HFF-Myc (cell line): Measurements from ENCODE around the gene IL2RA.

Experiments used
- DNase-seq: peaks from one replicate; pipeline ENCODE4 v3.0.0-alpha.2; 2011; ENCODE audit warnings: low read depth; ENCODE audit errors: extremely low read depth
- H3K4me3 ChIP-seq: replicated peaks from 2 replicates; pipeline ENCODE4 v1.5.1; 2011; ENCODE audit warnings: low read depth, mild to moderate bottlenecking, control low read depth, low read length
- CTCF ChIP-seq: IDR thresholded peaks from 2 replicates; pipeline ENCODE4 v1.5.1; 2012; ENCODE audit warnings: mild to moderate bottlenecking, low read depth, low read length, control low read depth; ENCODE audit errors: missing control alignments

IL2RA gene

DNA sequence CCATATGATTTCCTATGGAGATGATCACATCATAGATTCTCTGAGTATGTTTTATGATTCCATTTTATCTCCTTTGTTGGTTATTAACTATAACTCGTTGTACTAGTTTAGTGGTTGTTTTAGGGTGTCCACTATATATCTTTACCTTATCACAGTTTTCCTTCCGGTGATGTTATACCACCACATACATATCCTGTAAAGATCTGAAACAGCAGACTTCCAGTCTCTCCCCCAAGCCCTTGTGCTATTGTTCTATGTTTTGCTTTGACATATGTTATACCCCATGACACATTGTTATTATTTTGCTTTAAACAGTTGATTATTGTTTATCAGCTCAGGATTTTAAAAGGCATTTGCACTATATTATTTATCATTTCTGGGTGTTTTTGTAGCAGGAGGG lies 92.1 kb downstream of the IL2RA start:
- no peak overlapping the region for H3K4me3 ChIP-seq
- TF ChIP-seq CTCF = no peak
- DNase-seq = no peak

GRCh38 chr10:5968681-5969453 lies 93.3 kb downstream of the IL2RA start:
- no peak for DNase-seq
- no peak overlapping the region for H3K4me3 ChIP-seq
- no peak for TF ChIP-seq CTCF

DNA sequence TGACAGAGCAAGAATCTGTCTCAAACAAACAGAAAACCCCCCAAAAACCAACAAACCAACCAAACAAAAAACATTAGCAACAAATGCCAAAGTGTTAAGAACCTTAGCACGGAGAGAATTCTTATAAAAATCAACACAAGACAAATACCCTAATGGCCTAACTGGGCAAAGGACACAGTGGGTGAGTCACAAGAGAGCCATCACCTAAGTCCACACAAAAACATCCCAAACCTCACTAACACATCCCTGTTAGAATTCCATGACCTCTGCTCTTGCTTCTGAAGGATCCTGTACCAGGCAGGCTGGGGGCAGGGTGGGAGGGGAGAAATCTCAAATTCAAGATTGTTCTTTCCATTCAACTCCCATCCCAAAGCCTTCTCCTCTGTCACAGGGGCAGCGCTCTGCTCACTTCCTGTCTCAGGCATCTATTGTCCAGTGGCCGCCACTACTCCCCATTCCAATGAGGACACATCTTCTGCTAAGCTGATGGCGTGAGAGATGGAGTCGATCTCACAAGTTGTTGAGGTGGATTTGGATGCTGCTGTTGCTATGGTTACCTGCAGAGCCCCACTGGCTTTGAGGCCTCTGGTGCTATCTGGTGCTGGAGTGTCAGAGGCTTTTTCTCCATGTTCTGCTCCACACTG lies 94.0 kb downstream of the IL2RA start:
- TF ChIP-seq CTCF = no peak
- no peak for DNase-seq
- no peak overlapping the region for H3K4me3 ChIP-seq

- no peak overlapping the region for H3K4me3 ChIP-seq
- no peak for TF ChIP-seq CTCF
- no peak for DNase-seq
Observed at GRCh38 chr10:5965266-5965665, 96.9 kb downstream of the IL2RA start.

GRCh38 chr10:5964736-5965135 lies 97.4 kb downstream of the IL2RA start:
- no peak overlapping the region for H3K4me3 ChIP-seq
- TF ChIP-seq CTCF = no peak
- no peak for DNase-seq

GRCh38 chr10:5963591-5963990 lies 98.6 kb downstream of the IL2RA start:
- no peak for DNase-seq
- no peak for TF ChIP-seq CTCF
- H3K4me3 ChIP-seq = no peak overlapping the region
